H9 (cell line): ENCODE results near the gene YAE1. TPM values are rescaled to one million over a fixed set of nuclear protein-coding genes. Genes with fewer than 3 reads are reported as not detected.

Experiments used
- DNase-seq: peaks from one replicate; pipeline ENCODE4 v3.0.0-alpha.2; 2017
- H2AFZ ChIP-seq: one replicate; pipeline ENCODE4 v1.6.1; 2013; ENCODE audit warnings: mild to moderate bottlenecking, low read length, control low read depth, moderate library complexity
- H2AK5ac ChIP-seq: 2 replicates; pipeline ENCODE4 v1.6.1; 2013; ENCODE audit warnings: low read length, control low read depth, mixed read lengths; ENCODE audit not compliant: insufficient read length
- H2BK120ac ChIP-seq: one replicate; pipeline ENCODE4 v1.6.1; 2013; ENCODE audit warnings: low read depth, mild to moderate bottlenecking, low read length, control low read depth, inconsistent platforms; ENCODE audit not compliant: poor library complexity, severe bottlenecking
- H2BK12ac ChIP-seq: 2 replicates; pipeline ENCODE4 v1.6.1; 2013; ENCODE audit warnings: low read length, control low read depth, mixed read lengths, low read depth; ENCODE audit not compliant: insufficient read length
- H2BK15ac ChIP-seq: 2 replicates; pipeline ENCODE4 v1.6.1; 2013; ENCODE audit warnings: low read depth, low read length, control low read depth
- H2BK20ac ChIP-seq: one replicate; pipeline ENCODE4 v1.6.1; 2013; ENCODE audit warnings: low read depth, mild to moderate bottlenecking, low read length, control low read depth, inconsistent platforms; ENCODE audit not compliant: poor library complexity, severe bottlenecking
- H2BK5ac ChIP-seq: 2 replicates; pipeline ENCODE4 v1.6.1; 2013; ENCODE audit warnings: low read length, control low read depth, mixed read lengths; ENCODE audit not compliant: insufficient read length
- H3K14ac ChIP-seq: 2 replicates; pipeline ENCODE4 v1.6.1; 2013; ENCODE audit warnings: low read length, control low read depth; ENCODE audit not compliant: insufficient read depth
- H3K18ac ChIP-seq: 2 replicates; pipeline ENCODE4 v1.6.1; 2013; ENCODE audit warnings: low read depth, mild to moderate bottlenecking, mixed read lengths, low read length, control low read depth; ENCODE audit not compliant: insufficient read length
- H3K23ac ChIP-seq: 2 replicates; pipeline ENCODE4 v1.6.1; 2013; ENCODE audit warnings: low read length, control low read depth, mixed read lengths, low read depth; ENCODE audit not compliant: insufficient read length
- H3K23me2 ChIP-seq: 2 replicates; pipeline ENCODE4 v1.6.1; 2013; ENCODE audit warnings: low read depth, mild to moderate bottlenecking, mixed read lengths, low read length, control low read depth; ENCODE audit not compliant: insufficient read length, poor library complexity, severe bottlenecking
- H3K27ac ChIP-seq: 2 replicates; pipeline ENCODE4 v1.5.1; 2013; ENCODE audit warnings: low read length, control low read depth, mixed read lengths, low read depth; ENCODE audit not compliant: insufficient read length
- H3K27me3 ChIP-seq: 2 replicates; pipeline ENCODE4 v1.6.1; 2013; ENCODE audit warnings: low read length, control low read depth, inconsistent platforms; ENCODE audit not compliant: insufficient read depth
- H3K4ac ChIP-seq: 2 replicates; pipeline ENCODE4 v1.6.1; 2013; ENCODE audit warnings: low read depth, mild to moderate bottlenecking, control low read depth, inconsistent platforms, low read length, moderate library complexity
- H3K4me1 ChIP-seq: 2 replicates; pipeline ENCODE4 v1.6.1; 2013; ENCODE audit warnings: low read length, control low read depth, inconsistent platforms; ENCODE audit not compliant: insufficient read depth
- H3K4me2 ChIP-seq: 2 replicates; pipeline ENCODE4 v1.6.1; 2013; ENCODE audit warnings: low read length, control low read depth, mixed read lengths; ENCODE audit not compliant: insufficient read length, insufficient read depth
- H3K56ac ChIP-seq: 2 replicates; pipeline ENCODE4 v1.6.1; 2013; ENCODE audit warnings: low read depth, mild to moderate bottlenecking, mixed read lengths, low read length, control low read depth; ENCODE audit not compliant: insufficient read length
- H3K79me1 ChIP-seq: 2 replicates; pipeline ENCODE4 v1.6.1; 2013; ENCODE audit warnings: low read depth, mild to moderate bottlenecking, moderate library complexity, low read length, control low read depth, inconsistent platforms; ENCODE audit not compliant: insufficient read depth, poor library complexity, severe bottlenecking
- H3K79me2 ChIP-seq: 2 replicates; pipeline ENCODE4 v1.6.1; 2013; ENCODE audit warnings: low read length, control low read depth, inconsistent platforms; ENCODE audit not compliant: insufficient read depth
- H3K9ac ChIP-seq: 2 replicates; pipeline ENCODE4 v1.6.1; 2013; ENCODE audit warnings: low read length, control low read depth, mixed read lengths; ENCODE audit not compliant: insufficient read length; ENCODE audit errors: extremely low read depth
- H3K9me3 ChIP-seq: one replicate; pipeline ENCODE4 v1.6.1; 2013; ENCODE audit warnings: low read depth, low read length, inconsistent platforms; ENCODE audit not compliant: control insufficient read depth
- H3T11ph ChIP-seq: one replicate; pipeline ENCODE4 v1.6.1; 2013; ENCODE audit warnings: mild to moderate bottlenecking, low read length, control low read depth, inconsistent platforms
- H4K20me1 ChIP-seq: one replicate; pipeline ENCODE4 v1.6.1; 2013; ENCODE audit not compliant: control insufficient read depth, insufficient read length, insufficient read depth
- H4K5ac ChIP-seq: 2 replicates; pipeline ENCODE4 v1.6.1; 2013; ENCODE audit warnings: low read depth, mild to moderate bottlenecking, mixed read lengths, low read length, control low read depth; ENCODE audit not compliant: insufficient read length
- H4K8ac ChIP-seq: replicated peaks from 2 replicates; pipeline ENCODE4 v1.6.1; 2013; ENCODE audit warnings: low read length, control low read depth, mixed read lengths, low read depth; ENCODE audit not compliant: insufficient read length
- H4K91ac ChIP-seq: 2 replicates; pipeline ENCODE4 v1.6.1; 2013; ENCODE audit warnings: low read depth, mild to moderate bottlenecking, moderate library complexity, mixed read lengths, low read length, control low read depth; ENCODE audit not compliant: insufficient read length
- H3K27ac Mint-ChIP-seq, 3 experiments: 2 replicates in 2 of 3; 3 replicates in 1 of 3; pipeline ENCODE4 v1.8.0; 2020 to 2021; ENCODE audit warnings: mixed read lengths in 3 of 3, mild to moderate bottlenecking in 1 of 3, moderate library complexity in 1 of 3
- H3K27me3 Mint-ChIP-seq: 2 replicates; pipeline ENCODE4 v1.8.0; 2021; ENCODE audit warnings: low read depth, mild to moderate bottlenecking, moderate library complexity, mixed read lengths
- H3K36me3 Mint-ChIP-seq, 3 experiments: 2 replicates in 2 of 3; 3 replicates in 1 of 3; pipeline ENCODE4 v1.8.0; 2020 to 2021; ENCODE audit warnings: low read depth in 3 of 3, mixed read lengths in 3 of 3; ENCODE audit not compliant: insufficient read depth in 1 of 3
- H3K4me1 Mint-ChIP-seq, 2 experiments: 2 replicates each; pipeline ENCODE4 v1.8.0; 2020; ENCODE audit warnings: mixed read lengths in 2 of 2
- H3K4me3 Mint-ChIP-seq, 2 experiments: 2 replicates in 1 of 2; 3 replicates in 1 of 2; pipeline ENCODE4 v1.8.0; 2020 to 2021; ENCODE audit warnings: mild to moderate bottlenecking in 2 of 2, mixed read lengths in 2 of 2, moderate library complexity in 1 of 2
- H3K9me3 Mint-ChIP-seq, 2 experiments: 2 replicates in 1 of 2; 3 replicates in 1 of 2; pipeline ENCODE4 v1.8.0; 2020; ENCODE audit warnings: mild to moderate bottlenecking in 2 of 2, mixed read lengths in 2 of 2, moderate library complexity in 1 of 2
- WGBS: extraction: QIAGEN DNeasy Blood & Tissue Kit; methylation state at CpG from one replicate; pipeline ENCODE4 v1.1.7; 2013; ENCODE audit warnings: missing lambda C conversion rate, low lambda C conversion rate, mixed read lengths; ENCODE audit not compliant: insufficient read length; ENCODE audit errors: extremely low coverage; 5-methylcytosine and 5-hydroxymethylcytosine counted together
- total RNA-seq: library from RNA; stranded (reverse); gene quantifications from 2 replicates; pipeline ENCODE4 v1.2.1, GENCODE V29; 2021
- TF ChIP-seq, protein P1 (sequence below): fragments of 200-600 bp; sonication (generic); conservative IDR thresholded peaks from 3 replicates; pipeline ENCODE4 v1.8.0; 2021; ENCODE audit warnings: antibody characterized with exemption, mild to moderate bottlenecking

Gene YAE1
- total RNA-seq, 1 experiment from 2014 or later = 28.8 TPM

- Histone ChIP-seq H3K79me2 (no peaks in the 10 kb centered on the region), H2BK5ac (no peak overlapping the region), H2BK15ac (no peak overlapping the region), H2BK20ac (no peak overlapping the region), H4K20me1 (no peaks in the 10 kb centered on the region), H2AK5ac (no peak overlapping the region), H3K9me3 (no peaks in the 10 kb centered on the region), H2BK120ac (no peak overlapping the region), H3K4me1 (no peaks in the 10 kb centered on the region; the same call in 1 of the 2 replicates), H3K4ac (no peak overlapping the region), H3K27ac (no peak overlapping the region), H3K23me2 (peaks cover 2% of the 10 kb centered on the region), H3K14ac (no peak overlapping the region), H3K56ac (no peak overlapping the region), H2BK12ac (no peak overlapping the region), H3K4me2 (no peak overlapping the region), H3K9ac (no peak overlapping the region), H4K5ac (no peak overlapping the region), H4K91ac (no peak overlapping the region), H4K8ac (no peak overlapping the region), H3K18ac (no peak overlapping the region), H2AFZ (no peak overlapping the region), H3K79me1 (no peaks in the 10 kb centered on the region), H3K23ac (no peak overlapping the region), H3K27me3 (no peaks in the 10 kb centered on the region; the same call in 1 of the 2 replicates), H3T11ph (no peak overlapping the region)
- Mint-ChIP-seq H3K27ac (no peak overlapping the region), H3K4me1 (peaks cover 3 to 12% of the 10 kb centered on the region in 2 experiments), H3K27me3 (peaks cover 21% of the 10 kb centered on the region), H3K36me3 (no peaks in the 10 kb centered on the region), H3K4me3 (no peak overlapping the region), H3K9me3 (no peaks in the 10 kb centered on the region)
- TF ChIP-seq, protein P1, sequence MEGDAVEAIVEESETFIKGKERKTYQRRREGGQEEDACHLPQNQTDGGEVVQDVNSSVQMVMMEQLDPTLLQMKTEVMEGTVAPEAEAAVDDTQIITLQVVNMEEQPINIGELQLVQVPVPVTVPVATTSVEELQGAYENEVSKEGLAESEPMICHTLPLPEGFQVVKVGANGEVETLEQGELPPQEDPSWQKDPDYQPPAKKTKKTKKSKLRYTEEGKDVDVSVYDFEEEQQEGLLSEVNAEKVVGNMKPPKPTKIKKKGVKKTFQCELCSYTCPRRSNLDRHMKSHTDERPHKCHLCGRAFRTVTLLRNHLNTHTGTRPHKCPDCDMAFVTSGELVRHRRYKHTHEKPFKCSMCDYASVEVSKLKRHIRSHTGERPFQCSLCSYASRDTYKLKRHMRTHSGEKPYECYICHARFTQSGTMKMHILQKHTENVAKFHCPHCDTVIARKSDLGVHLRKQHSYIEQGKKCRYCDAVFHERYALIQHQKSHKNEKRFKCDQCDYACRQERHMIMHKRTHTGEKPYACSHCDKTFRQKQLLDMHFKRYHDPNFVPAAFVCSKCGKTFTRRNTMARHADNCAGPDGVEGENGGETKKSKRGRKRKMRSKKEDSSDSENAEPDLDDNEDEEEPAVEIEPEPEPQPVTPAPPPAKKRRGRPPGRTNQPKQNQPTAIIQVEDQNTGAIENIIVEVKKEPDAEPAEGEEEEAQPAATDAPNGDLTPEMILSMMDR = no peak
- no CpG with 5 or more reads among the region's 2 CpGs for WGBS
- DNase-seq = no peak
Measured at GRCh38 chr7:39607865-39608264, 41.7 kb downstream of the YAE1 start.
